Loucy (cell line): ENCODE measurements around the gene MBNL2.

Source experiments
- EZH2phosphoT487 ChIP-seq: fragments of 200-600 bp; IDR thresholded peaks from 2 replicates; pipeline ENCODE4 v1.6.1; 2018; ENCODE audit warnings: antibody characterized with exemption, mild to moderate bottlenecking, moderate library complexity, borderline replicate concordance
- TF ChIP-seq, protein P1 (sequence below): fragments of 200-600 bp; sonication (generic); conservative IDR thresholded peaks from 2 replicates; pipeline ENCODE4 v1.5.1; 2014; ENCODE audit warnings: mild to moderate bottlenecking, antibody characterized with exemption, low read length

- TF ChIP-seq, protein P1, sequence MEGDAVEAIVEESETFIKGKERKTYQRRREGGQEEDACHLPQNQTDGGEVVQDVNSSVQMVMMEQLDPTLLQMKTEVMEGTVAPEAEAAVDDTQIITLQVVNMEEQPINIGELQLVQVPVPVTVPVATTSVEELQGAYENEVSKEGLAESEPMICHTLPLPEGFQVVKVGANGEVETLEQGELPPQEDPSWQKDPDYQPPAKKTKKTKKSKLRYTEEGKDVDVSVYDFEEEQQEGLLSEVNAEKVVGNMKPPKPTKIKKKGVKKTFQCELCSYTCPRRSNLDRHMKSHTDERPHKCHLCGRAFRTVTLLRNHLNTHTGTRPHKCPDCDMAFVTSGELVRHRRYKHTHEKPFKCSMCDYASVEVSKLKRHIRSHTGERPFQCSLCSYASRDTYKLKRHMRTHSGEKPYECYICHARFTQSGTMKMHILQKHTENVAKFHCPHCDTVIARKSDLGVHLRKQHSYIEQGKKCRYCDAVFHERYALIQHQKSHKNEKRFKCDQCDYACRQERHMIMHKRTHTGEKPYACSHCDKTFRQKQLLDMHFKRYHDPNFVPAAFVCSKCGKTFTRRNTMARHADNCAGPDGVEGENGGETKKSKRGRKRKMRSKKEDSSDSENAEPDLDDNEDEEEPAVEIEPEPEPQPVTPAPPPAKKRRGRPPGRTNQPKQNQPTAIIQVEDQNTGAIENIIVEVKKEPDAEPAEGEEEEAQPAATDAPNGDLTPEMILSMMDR = no peak
- no peak for TF ChIP-seq EZH2phosphoT487
Measured at GRCh38 chr13:97430296-97430695, 208.2 kb downstream of the MBNL2 start.
